ENCODE measurements around the gene BCAR3. TPM values are rescaled to one million over a fixed set of nuclear protein-coding genes. Genes with fewer than 3 reads are reported as not detected.

BCAR3 gene
- total and polyA plus RNA-seq, 2 of the 4 experiments (the other 2 are of a cell fraction) = 41.4 to 46.4 TPM

DNA sequence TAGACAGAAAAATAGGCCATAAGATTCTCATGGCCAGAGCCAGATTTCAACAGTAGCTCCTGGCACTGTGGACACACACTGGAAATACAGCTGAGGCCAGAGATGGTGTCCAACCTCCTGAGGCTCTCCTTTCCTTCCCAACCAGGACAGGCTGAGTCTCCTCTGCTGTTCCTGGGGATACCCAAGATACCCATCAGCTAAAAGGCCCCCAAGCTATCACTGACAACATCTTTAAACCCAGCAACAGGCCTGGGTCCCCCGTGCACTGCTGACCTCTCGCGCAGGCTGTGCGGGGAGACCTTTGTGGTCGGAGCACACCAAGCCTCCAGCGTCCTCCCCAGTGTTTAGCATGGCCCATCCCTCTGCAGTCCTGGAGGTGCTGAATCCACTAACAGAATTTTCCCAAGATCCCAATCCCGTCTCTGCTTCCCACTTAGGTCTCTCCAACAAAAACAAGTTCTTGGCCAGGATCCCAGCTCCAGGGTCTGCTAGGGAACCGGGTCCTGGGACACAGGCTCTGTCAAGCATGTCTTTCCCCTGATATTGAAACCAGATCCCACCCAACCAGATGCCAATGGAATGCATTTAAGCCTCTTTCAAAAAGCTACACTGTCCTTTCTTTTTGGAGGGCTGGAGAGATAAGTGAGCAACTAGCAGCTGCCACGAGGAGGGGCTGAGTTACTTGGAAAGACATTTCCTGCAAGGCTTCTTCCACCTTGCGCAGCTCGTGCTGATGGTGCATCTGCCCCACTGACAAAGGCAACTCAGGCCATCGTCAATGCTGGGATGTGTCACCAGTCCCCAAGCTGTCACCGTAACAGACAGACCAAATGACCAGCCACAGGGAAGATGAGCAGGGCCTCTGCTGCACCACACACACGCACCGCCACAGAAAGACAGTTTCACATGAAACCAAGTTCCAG, 73.2 kb downstream of the BCAR3 start:
- no peak for TF ChIP-seq SMC3 (IDR thresholded peaks at IDR 0.05; ENCODE audit: low read depth, low read length)

More for the DNA sequence above, 73.2 kb downstream of the BCAR3 start:
- ATAC-seq (ENCODE audit: low read depth) (peak; percentile 12), DNase-seq (peak; percentile 31)
- H3K36me3 ChIP-seq (ENCODE audit: control insufficient read depth, insufficient read depth, low read length) = no peaks in the 10 kb centered on the region
- intact Hi-C loops (cut with micrococcal nuclease) (no loop called here), dilution Hi-C loops (cut with HindIII; ENCODE audit: low sequenced_read_pairs, unreplicated experiment) (no loop called here), in situ Hi-C loops (cut with MboI; ENCODE audit: low sequenced_read_pairs) (no loop called here)
- no peak overlapping the region for H3K56ac ChIP-seq (ENCODE audit: extremely low read depth, insufficient read depth, low read length)
- H4K91ac ChIP-seq (ENCODE audit: insufficient read depth, low read depth, low read length) = no peak overlapping the region
- H2AK5ac ChIP-seq (ENCODE audit: low read depth, low read length) = peak overlapping the region; percentile 51; the same call in 1 of the 2 replicates
- no peak overlapping the region for H2BK20ac ChIP-seq (ENCODE audit: low read depth, low read length)
- peak overlapping the region; percentile 44 for H3K4me2 ChIP-seq (ENCODE audit: low read depth, low read length)
- H3K9me1 ChIP-seq (ENCODE audit: insufficient read depth, low read length) = peaks cover 50% of the 10 kb centered on the region
- no peak overlapping the region for H2AK9ac ChIP-seq (replicated peaks; ENCODE audit: low read depth, low read length, poor library complexity)
- peaks cover 94% of the 10 kb centered on the region for H4K20me1 ChIP-seq (ENCODE audit: insufficient read depth, low read length)
- H3K9me3 ChIP-seq (ENCODE audit: control insufficient read depth, insufficient read depth, low read length) = no peaks in the 10 kb centered on the region
- no peak overlapping the region for H3K9ac ChIP-seq (ENCODE audit: low read depth, low read length)
- no peak overlapping the region for H4K5ac ChIP-seq (ENCODE audit: low read depth, low read length)
- H4K8ac ChIP-seq (ENCODE audit: low read depth in 2 of 2, low read length in 2 of 2) = no peak overlapping the region; a peak in 1 of 4 replicates
- peak overlapping the region; percentile 10; the same call in 1 of the 2 replicates for H3K23ac ChIP-seq (ENCODE audit: low read depth, low read length)
- H2BK120ac ChIP-seq (ENCODE audit: low read depth, low read length) = no peak overlapping the region
- WGBS, 2 experiments (ENCODE audit: extremely low coverage in 2 of 2, insufficient read length in 1 of 2) = 83% methylated on average over 10 of the region's 15 CpGs; no CpG with 5 or more reads in 1 of the 2 experiments
- POLR2A ChIA-PET (ENCODE audit: unreplicated experiment) = interaction anchor here (0.6 kb wide), 1 partner anchor 490 kb away, joined by 4 read pairs; no protein-coding TSS in a partner anchor
- no peak overlapping the region for H3K4me3 ChIP-seq (ENCODE audit: insufficient read depth, low read depth, low read length)
- peak overlapping the region; percentile 12 for H2BK5ac ChIP-seq (ENCODE audit: low read depth, low read length, poor library complexity, severe bottlenecking)
- peaks cover 28% of the 10 kb centered on the region for H3K4me1 ChIP-seq (ENCODE audit: control insufficient read depth, insufficient read depth, low read length)
- H3K4ac ChIP-seq (ENCODE audit: low read depth, low read length) = peak overlapping the region; percentile 22; the same call in 1 of the 2 replicates
- no peak overlapping the region for H3K18ac ChIP-seq (ENCODE audit: low read depth, low read length)
- H3K79me1 ChIP-seq (ENCODE audit: low read depth in 1 of 2, low read length in 2 of 2) = peaks cover 40 to 98% of the 10 kb centered on the region in 2 experiments
- CTCF ChIA-PET = no interaction called here
- 0 out of 2 replicates have a peak overlapping the region, but pooled peaks have one; percentile 12 for H3K27ac ChIP-seq (ENCODE audit: insufficient read depth, low read length)
- peak overlapping the region; percentile 36 for H3K14ac ChIP-seq (replicated peaks; ENCODE audit: low read depth, low read length)
- H2AFZ ChIP-seq (replicated peaks; ENCODE audit: low read length, poor library complexity) = no peak overlapping the region
- H2BK15ac ChIP-seq (ENCODE audit: low read depth, low read length) = no peak overlapping the region
- no TSS peak for BruUV-seq (replicated peaks)
- H3K27me3 ChIP-seq (ENCODE audit: control insufficient read depth, insufficient read depth, low read length) = no peaks in the 10 kb centered on the region

Data from IMR-90 (cell line).